Stimulated activated CD8-positive, alpha-beta memory T cell treated with anti-CD3 and anti-CD28 coated beads, Interleukin-7, amount 100 ng/mL, for 24 hours (primary cell): ENCODE data around the gene BRF1.

ENCODE experiments used
- DNase-seq: peaks from one replicate; pipeline ENCODE4 v3.0.0-alpha.2; 2020; ENCODE audit warnings: low read depth

BRF1 gene

DNA sequence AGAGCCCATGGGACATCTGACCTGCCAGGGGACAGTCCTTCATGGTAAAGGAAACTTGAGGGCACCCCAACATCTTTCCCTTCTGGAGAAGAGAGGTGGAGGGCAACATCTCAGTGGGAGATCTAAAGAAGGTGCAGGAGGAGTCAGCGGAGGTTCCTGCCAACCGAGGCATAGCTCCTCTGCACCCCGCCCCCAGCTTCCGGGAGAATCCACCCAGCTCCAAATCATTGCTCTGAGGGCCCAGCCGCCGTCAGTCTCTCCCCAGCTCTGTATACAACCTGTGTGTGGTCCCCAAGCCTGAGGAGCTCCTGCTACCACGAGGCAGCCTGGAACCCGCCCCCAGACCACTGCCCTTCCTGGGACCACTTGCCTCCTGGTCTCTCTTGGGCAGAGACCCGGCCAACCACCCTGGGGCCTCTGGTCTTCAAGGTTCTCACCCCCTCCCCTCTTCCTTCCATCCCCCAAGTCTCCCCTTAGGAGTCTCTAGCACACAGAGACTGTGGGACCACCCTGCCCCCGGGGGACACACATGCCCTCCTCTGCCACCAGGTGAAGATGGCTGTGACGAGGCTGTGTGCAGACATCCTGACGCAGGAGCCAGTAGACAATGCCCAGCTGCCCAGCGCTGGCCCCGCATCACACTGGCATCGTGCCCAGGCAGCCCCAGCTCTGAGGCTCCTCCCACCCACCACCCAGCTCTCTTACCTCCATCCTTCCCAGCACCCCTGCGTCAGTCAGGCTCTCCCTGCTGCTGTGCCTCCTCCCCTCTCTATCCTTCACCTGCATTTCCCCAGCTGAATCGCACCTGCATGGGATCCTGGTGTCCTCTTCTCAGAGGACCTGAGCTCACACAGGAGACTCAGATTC, 106.7 kb downstream of the BRF1 start:
- DNase-seq, result no peak

DNA sequence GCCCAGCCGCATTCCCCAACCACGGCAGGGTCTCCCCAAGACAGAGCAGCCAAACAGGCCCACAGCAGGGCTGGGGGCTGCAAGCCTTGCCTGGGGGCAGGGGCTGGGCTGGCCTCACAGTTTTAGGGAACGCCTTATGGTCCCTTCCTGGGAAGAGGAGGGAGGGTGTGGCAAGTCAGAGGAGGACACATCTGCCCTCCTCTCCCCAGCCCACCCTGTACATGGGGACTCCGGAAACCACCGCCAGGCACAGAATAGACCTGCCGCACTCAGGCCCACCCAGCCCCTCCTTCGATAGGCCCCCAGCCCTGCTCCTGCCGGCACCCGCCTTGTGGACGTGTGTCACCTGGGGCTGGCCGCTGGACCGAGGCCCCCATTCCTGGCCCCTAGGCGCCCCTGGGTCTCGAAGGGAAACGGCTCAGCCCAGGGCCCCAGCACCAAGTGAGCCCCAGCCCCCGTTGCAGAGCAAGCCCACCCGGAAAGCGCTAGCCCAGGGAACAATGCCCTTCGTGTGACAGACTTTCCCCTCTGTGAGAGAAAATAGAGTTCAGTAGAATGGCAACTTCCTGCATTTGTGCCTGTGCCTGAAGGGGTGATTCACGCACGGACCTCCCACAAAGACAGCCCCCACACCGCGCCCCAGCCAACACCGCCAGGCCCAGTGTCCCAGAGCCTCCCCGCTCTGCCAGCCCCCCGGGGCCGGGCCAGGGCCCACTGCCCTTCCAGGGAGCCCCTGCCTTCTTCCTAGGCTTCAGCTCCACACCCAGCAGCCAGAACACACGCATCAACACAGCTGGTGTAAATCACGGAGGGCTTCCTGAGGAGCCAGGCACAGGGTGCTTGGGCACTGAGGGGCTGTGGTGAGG, 107.7 kb downstream of the BRF1 start:
- no peak for DNase-seq

- DNase-seq, result no peak
Measured at GRCh38 chr14:105187935-105188524, 112.8 kb downstream of the BRF1 start.

DNA sequence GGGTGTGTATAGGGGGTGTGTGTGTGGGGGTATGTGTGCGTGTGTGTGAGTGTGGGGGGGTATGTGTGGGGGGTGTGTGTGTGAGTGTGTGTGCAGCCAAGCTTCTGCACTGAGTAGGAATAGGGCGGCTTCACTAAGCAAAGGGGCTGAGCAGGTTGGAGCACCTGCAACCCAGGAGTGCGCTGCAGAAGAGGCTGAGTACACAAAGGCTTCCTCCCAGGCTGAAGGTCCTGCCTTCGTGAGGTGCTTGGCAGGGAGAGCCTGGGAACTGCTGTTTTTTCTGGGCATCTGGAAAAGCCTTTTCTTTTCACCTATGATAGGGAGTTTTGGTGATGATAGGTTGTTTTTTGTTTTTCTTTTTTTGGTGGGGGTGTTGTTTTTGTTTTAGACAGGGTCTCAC, 113.7 kb downstream of the BRF1 start:
- no peak for DNase-seq

GRCh38 chr14:105185973-105186372, 114.8 kb downstream of the BRF1 start:
- DNase-seq, result no peak

- DNase-seq, result no peak
Measured at GRCh38 chr14:105185001-105185400, 115.8 kb downstream of the BRF1 start.

- DNase-seq, result no peak
Measured at GRCh38 chr14:105184461-105184860, 116.3 kb downstream of the BRF1 start.

DNA sequence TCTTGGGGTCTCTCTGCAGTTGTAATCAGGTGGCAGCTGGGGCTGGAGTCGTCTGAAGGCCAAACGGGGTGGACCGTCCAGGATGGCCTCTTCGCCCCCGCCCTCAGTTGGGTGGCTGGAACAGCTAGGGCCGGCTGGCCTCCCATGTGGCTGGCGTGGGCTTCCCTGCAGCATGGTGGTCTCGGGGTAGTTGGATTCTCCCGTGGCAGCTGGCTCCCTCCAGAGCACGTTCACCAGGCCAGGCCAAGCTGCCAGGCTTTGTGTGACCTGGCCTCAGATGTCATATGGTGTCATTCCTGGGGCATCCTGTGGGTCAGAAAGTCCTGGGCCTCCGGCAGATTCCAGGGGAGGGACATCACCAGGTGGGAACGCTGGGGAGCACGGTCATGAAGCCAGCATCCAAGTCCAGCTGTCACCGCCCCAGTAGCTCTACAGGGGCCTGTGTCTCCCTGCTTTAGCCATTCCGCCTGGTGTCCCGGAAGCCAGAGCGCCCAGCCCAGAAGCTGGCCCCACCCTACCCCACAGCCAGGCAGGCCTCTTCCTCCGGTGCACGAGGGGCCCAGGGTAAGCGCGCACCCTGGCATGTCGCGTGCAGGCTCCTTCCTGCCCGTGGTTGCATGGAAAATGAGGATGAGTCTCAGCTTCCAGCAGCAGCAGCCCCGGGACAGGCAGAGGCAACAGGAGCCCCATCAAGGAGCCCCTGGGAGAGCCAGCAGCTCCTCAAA, 118.3 kb downstream of the BRF1 start:
- no peak for DNase-seq

GRCh38 chr14:105181549-105182295, 119.1 kb downstream of the BRF1 start:
- no peak for DNase-seq

- peak; percentile 64 for DNase-seq
Measured at GRCh38 chr14:105180592-105181548, 119.9 kb downstream of the BRF1 start, which contains the start of gene NUDT14. NUDT14 (minus strand) TSS chr14:105181312; CDS start chr14:105181209, 103 bp downstream.

- no peak for DNase-seq
Measured at GRCh38 chr14:105179191-105179590, 121.6 kb downstream of the BRF1 start.

DNA sequence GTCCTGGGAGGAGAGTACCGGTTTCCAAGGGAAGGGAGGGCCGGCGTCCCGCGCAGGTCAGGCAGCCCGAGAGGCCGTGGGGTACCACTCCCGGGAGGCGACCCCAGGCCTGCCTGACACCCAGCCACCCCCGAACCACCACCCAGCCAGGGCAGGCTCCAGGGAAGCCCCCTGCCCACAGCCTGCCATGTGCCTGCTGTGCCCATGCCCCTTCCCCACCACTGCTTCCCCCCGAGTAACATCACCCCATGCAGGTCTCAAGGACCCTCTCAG, 122.0 kb downstream of the BRF1 start:
- no peak for DNase-seq

GRCh38 chr14:105178069-105178867, 122.5 kb downstream of the BRF1 start:
- DNase-seq, result no peak

GRCh38 chr14:105177082-105177481, 123.7 kb downstream of the BRF1 start:
- no peak for DNase-seq

DNA sequence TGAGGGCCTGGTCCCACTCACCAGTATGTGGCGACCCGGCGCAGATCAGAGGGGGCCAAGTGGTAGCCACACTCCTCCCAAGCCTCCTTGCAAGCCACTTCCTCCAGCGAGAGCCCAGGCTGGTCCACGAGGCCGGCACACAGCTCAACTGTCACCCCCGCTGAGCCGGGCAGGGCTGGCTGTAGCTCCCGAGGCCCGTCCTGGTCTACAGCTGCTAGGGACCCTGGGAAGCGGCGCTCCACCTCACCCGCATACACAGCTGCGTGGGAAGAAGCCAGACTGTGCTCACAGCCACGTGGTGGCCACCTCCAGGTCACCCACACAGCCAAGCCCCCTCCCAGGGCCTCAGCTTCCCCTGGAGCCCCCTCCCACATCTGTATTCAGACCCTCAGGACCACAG, 124.3 kb downstream of the BRF1 start:
- no peak for DNase-seq

DNA sequence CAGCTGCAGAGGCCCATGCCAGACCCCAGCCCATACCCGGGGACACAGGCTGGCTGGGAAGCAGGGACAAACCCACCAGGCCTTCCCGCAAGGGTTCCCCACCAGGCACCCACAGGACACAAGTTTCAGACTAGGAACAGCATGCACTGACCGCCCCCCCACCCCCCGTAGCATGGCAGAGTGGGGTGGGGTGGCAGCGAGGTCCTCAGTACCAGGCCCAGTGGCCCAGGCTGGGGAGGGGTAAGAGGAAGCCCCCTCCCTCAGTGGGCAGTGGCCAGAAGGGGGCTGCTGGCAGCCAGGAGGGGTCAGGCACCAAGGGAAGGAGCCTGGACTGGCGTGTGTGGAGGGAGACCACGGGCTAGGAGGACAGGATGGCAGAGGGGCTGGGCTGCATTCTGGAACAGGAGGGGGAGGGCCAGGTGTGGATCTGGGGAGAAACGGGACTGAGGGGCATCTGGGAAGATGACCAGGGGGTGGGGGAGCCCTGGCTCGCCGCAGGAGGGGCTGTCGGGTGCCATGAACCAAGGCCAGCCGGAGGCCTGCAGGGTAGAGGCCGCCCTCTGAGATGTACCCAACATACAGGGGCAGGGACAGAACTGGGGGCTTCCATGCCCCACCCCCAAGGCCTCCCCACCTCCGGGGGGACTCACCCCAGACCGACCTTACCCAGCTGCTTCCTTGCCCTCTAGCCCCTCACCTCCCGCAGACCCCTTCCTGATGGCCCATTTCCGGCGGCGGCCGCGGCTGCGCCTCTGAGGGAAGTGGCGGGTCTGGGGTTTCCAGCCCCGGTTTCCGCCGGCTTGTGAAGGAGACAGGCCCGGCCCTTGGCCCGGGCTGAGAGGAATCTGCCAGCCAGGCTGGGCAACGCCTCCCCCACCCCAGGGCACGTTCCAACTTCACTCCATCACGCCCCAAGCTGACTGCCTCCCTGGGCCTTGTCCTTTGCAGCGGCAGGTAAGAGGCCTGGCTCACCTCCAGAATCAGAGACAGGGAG, 126.6 kb downstream of the BRF1 start:
- DNase-seq, result no peak

DNA sequence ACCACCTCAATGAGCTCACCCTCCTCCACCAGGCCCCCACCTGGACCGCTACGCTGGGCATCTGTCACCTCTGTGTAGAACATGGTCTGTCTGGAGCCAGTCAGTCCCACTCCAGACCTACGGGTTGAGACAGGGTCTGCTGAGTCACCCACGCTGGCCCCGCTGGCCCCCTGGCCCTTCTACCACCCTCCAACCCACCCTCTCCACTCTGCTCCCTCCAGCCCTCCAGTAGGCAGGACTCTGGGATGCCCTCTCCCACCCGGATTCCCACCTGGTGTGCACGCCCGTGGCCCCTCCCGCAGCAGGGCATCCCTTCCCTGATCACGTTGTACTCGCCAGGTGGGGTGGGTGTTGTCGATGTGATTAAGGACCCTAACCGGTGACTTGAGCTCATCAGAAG, 127.7 kb downstream of the BRF1 start:
- no peak for DNase-seq

DNA sequence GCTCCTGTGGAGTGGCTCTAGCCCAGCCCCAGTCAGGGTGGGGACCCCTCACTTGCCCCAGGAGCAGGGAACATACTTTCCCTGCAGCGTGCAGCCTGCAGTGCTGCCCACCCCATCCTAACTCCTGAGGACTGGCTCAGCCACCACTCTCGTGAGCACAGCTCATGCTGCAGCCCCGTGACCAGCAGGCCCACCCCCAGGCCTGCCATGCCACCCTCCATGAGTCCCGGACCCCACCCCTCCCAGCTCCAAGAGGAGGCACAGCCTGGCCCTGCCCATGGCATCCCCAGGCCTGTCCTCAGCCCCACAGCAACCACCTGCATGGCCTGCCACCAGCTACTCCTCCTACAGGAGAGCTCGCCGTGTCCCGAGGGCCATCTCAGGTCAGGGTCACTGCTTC, 128.3 kb downstream of the BRF1 start:
- no peak for DNase-seq
